Endothelial cell of umbilical vein (primary cell): ENCODE results near the gene INSL4. TPM values are rescaled to one million over a fixed set of nuclear protein-coding genes. Genes with fewer than 3 reads are reported as not detected.

Source experiments
- BruUV-seq: library from RNA; stranded (reverse); fragments of 400-500 nt; replicated peaks from 2 replicates; lab custom pipeline; 2021; lab: Mats Ljungman, UMichigan
- CTCF ChIA-PET: fragments of 300-600, 350-600 bp; sonication (Branson Sonifier 250); formaldehyde crosslinking; loops from one replicate; lab custom pipeline; 2021; ENCODE audit warnings: antibody characterized with exemption, inconsistent platforms; lab: Charles Lee
- POLR2A ChIA-PET: fragments of 300-600, 350-600 bp; sonication (Branson Sonifier 250); formaldehyde crosslinking; loops from one replicate; lab custom pipeline; 2021; ENCODE audit warnings: antibody characterized with exemption, inconsistent platforms; lab: Charles Lee
- DNase-seq: peaks from one replicate; pipeline ENCODE4 v3.0.0-alpha.2; 2011; ENCODE audit warnings: low read depth, low spot score
- FAIRE-seq: peaks from 2 replicates; lab custom pipeline; 2011; peaks lifted over from hg19 to GRCh38; lab: Jason Lieb, UNC
- H2AFZ ChIP-seq: 2 replicates; pipeline ENCODE4 v1.6.0; 2012; ENCODE audit warnings: low read depth, low read length, control low read depth, inconsistent platforms
- H3K27ac ChIP-seq: 2 replicates; pipeline ENCODE4 v1.5.1; 2011; ENCODE audit warnings: low read depth, mild to moderate bottlenecking, control low read depth, low read length, moderate library complexity; ENCODE audit not compliant: insufficient read depth
- H3K27me3 ChIP-seq, 2 experiments: 2 replicates each; pipeline versions ENCODE4 v1.6.0 to v1.6.1; 2011; ENCODE audit warnings: low read length in 2 of 2, mixed read lengths in 1 of 2; ENCODE audit not compliant: control insufficient read depth in 2 of 2, insufficient read depth in 2 of 2
- H3K36me3 ChIP-seq, 2 experiments: 2 replicates in 1 of 2; 3 replicates in 1 of 2; pipeline ENCODE4 v1.5.1; 2011; ENCODE audit warnings: low read length in 2 of 2, mild to moderate bottlenecking in 1 of 2, moderate library complexity in 1 of 2; ENCODE audit not compliant: control insufficient read depth in 2 of 2, insufficient read depth in 2 of 2; ENCODE audit errors: extremely low read depth in 1 of 2
- H3K4me1 ChIP-seq: 3 replicates; pipeline ENCODE4 v1.5.1; 2011; ENCODE audit warnings: mild to moderate bottlenecking, low read length; ENCODE audit not compliant: control insufficient read depth, insufficient read depth; ENCODE audit errors: extremely low read depth
- H3K4me2 ChIP-seq: 2 replicates; pipeline ENCODE4 v1.6.1; 2011; ENCODE audit warnings: low read length, control low read depth, mixed read lengths; ENCODE audit not compliant: insufficient read depth
- H3K4me3 ChIP-seq, 3 experiments: fragments of 200-600 bp in 1 of 3; sonication (generic), shearing (Covaris generic) in 1 of 3; replicated peaks in 1 of 3; 2 replicates each; pipeline ENCODE4 v1.5.1; 2011 to 2016; ENCODE audit warnings: control low read depth in 3 of 3, low read length in 3 of 3, mild to moderate bottlenecking in 2 of 3, inconsistent platforms in 1 of 3, low read depth in 1 of 3, moderate library complexity in 1 of 3; ENCODE audit not compliant: insufficient read depth in 1 of 3
- H3K79me2 ChIP-seq: 2 replicates; pipeline ENCODE4 v1.6.0; 2012; ENCODE audit warnings: low read length, inconsistent platforms; ENCODE audit not compliant: control insufficient read depth, insufficient read depth
- H3K9ac ChIP-seq: replicated peaks from 2 replicates; pipeline ENCODE3; 2011; ENCODE audit warnings: low read length, control low read depth; ENCODE audit not compliant: insufficient read depth; ENCODE audit errors: extremely low read depth
- H3K9me1 ChIP-seq: replicated peaks from 3 replicates; pipeline ENCODE4 v1.6.0; 2011; ENCODE audit warnings: mild to moderate bottlenecking, low read length; ENCODE audit not compliant: control insufficient read depth, insufficient read depth; ENCODE audit errors: extremely low read depth
- H3K9me3 ChIP-seq: replicated peaks from 2 replicates; pipeline ENCODE4 v1.5.1; 2012; ENCODE audit warnings: low read length, inconsistent platforms; ENCODE audit not compliant: control insufficient read depth, insufficient read depth
- H4K20me1 ChIP-seq: replicated peaks from 2 replicates; pipeline ENCODE3; 2011; ENCODE audit warnings: mild to moderate bottlenecking, low read length; ENCODE audit not compliant: control insufficient read depth, insufficient read depth; ENCODE audit errors: extremely low read depth
- EZH2 ChIP-seq: IDR thresholded peaks from 2 replicates; pipeline ENCODE4 v1.6.1; 2012; ENCODE audit warnings: borderline replicate concordance, low read depth, mild to moderate bottlenecking, moderate library complexity, low read length, inconsistent platforms; ENCODE audit not compliant: severe bottlenecking
- FOS ChIP-seq: IDR thresholded peaks from 2 replicates; pipeline ENCODE4 v1.6.1; 2011; ENCODE audit warnings: mild to moderate bottlenecking, low read length, moderate library complexity, borderline replicate concordance; ENCODE audit not compliant: insufficient read depth
- GATA2 ChIP-seq: IDR thresholded peaks from 2 replicates; pipeline ENCODE4 v1.7.0; 2011; ENCODE audit warnings: low read depth, mild to moderate bottlenecking, moderate library complexity, mixed read lengths, low read length; ENCODE audit not compliant: insufficient read length, insufficient read depth
- JUN ChIP-seq: IDR thresholded peaks from 2 replicates; pipeline ENCODE4 v1.6.1; 2011; ENCODE audit warnings: borderline replicate concordance, low read depth; ENCODE audit not compliant: insufficient read length, insufficient read depth
- MAX ChIP-seq: IDR thresholded peaks from 2 replicates; pipeline ENCODE4 v1.6.1; 2011; ENCODE audit not compliant: insufficient read depth, insufficient read length
- MYC ChIP-seq: IDR thresholded peaks from one replicate; pipeline ENCODE4 v1.6.1; 2011; ENCODE audit warnings: mild to moderate bottlenecking, low read depth, low read length
- POLR2A ChIP-seq: IDR thresholded peaks from 2 replicates; pipeline ENCODE4 v1.6.1; 2012; ENCODE audit warnings: low read depth, mild to moderate bottlenecking, control low read depth, low read length
- POLR2AphosphoS5 ChIP-seq: IDR thresholded peaks from 2 replicates; pipeline ENCODE4 v1.6.1; 2012; ENCODE audit warnings: low read depth, mild to moderate bottlenecking, control low read depth, low read length, moderate library complexity; ENCODE audit not compliant: insufficient read depth
- dilution Hi-C: fragments of 300-500 bp; cut with MboI; formaldehyde crosslinking; loops from one replicate; pipeline ENCODE4 v1.15.0; 2019; ENCODE audit warnings: low sequenced_read_pairs; ENCODE audit not compliant: extremely low pct_ligation_motif_present
- intact Hi-C: fragments of 100-400 bp; cut with micrococcal nuclease; formaldehyde crosslinking; loops from one replicate; pipeline ENCODE4 v1.10.0; 2022
- polyA plus RNA-seq, 4 experiments: library from polyadenylated mRNA; depleted of rRNA in 3 of 4; stranded (reverse) in 3 of 4; unstranded in 1 of 4; fragments of >200 nt; gene quantifications; 2 replicates each; pipeline versions ENCODE4 v1.2.1 to v1.2.3, GENCODE V29; 2011 to 2012; ENCODE audit warnings: missing spikeins in 1 of 4
- total RNA-seq: library from RNA; stranded (reverse); gene quantifications from 2 replicates; pipeline ENCODE4 v1.2.3, GENCODE V29; 2021
- TF ChIP-seq, protein P1 (sequence below), 2 donors: IDR thresholded peaks; 1 replicate in 1 of 2; 2 replicates in 1 of 2; pipeline ENCODE4 v1.5.1; 2011; ENCODE audit warnings: low read length in 2 of 2, mild to moderate bottlenecking in 2 of 2, moderate library complexity in 2 of 2, control low read depth in 1 of 2, inconsistent platforms in 1 of 2, low read depth in 1 of 2; ENCODE audit not compliant: insufficient read depth in 1 of 2; ENCODE audit errors: extremely low read depth in 1 of 2

INSL4 gene
- total and polyA plus RNA-seq, 2 donors (not counting 3 experiments of a cell fraction or from before 2014, with no cell fraction given) = not detected

DNA sequence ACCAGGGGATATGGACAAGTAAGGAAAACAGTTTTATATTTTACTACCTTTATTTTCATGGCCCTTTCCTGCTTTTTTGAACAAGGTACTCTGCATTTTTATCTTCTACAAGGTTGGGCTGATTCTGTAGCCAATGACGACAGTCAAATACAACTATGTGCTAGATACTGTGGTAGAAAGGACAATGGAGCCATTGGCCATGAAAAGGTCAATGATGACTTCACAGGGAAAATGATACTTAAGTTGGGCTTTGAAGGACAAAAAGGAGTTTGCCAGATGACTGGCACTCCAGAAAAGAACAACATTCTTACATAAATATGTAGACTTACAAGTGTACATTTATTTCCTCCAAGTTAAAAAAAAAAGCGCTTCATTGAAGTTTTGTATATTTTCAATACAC, 46.4 kb upstream of the INSL4 start:
- no peak for TF ChIP-seq POLR2AphosphoS5
- TF ChIP-seq POLR2A = no peak
- no peak for TF ChIP-seq EZH2
- TF ChIP-seq MAX = no peak
- TF ChIP-seq MYC = no peak
- TF ChIP-seq, protein P1, sequence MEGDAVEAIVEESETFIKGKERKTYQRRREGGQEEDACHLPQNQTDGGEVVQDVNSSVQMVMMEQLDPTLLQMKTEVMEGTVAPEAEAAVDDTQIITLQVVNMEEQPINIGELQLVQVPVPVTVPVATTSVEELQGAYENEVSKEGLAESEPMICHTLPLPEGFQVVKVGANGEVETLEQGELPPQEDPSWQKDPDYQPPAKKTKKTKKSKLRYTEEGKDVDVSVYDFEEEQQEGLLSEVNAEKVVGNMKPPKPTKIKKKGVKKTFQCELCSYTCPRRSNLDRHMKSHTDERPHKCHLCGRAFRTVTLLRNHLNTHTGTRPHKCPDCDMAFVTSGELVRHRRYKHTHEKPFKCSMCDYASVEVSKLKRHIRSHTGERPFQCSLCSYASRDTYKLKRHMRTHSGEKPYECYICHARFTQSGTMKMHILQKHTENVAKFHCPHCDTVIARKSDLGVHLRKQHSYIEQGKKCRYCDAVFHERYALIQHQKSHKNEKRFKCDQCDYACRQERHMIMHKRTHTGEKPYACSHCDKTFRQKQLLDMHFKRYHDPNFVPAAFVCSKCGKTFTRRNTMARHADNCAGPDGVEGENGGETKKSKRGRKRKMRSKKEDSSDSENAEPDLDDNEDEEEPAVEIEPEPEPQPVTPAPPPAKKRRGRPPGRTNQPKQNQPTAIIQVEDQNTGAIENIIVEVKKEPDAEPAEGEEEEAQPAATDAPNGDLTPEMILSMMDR (IDR thresholded peaks at IDR 0.05; ENCODE audit: extremely low read depth in 1 of 2, insufficient read depth in 1 of 2, low read depth in 1 of 2, low read length in 2 of 2) = no peak
- no peak for TF ChIP-seq GATA2
- TF ChIP-seq FOS = no peak
- TF ChIP-seq JUN = no peak
- no peaks in the 10 kb centered on the region for H3K27me3 ChIP-seq
- H3K27ac ChIP-seq = no peak overlapping the region
- no peak overlapping the region for H3K4me3 ChIP-seq
- no peaks in the 10 kb centered on the region for H3K36me3 ChIP-seq
- ChIA-PET CTCF (interaction anchor here (2.0 to 8.0 kb wide), 8 partner anchors 232 to 426 kb away, joined by 11 to 178 read pairs (median 38); partner anchors contain the start of gene PLGRKT), POLR2A (no interaction called here)
- no peak overlapping the region for H3K9ac ChIP-seq
- BruUV-seq = no TSS peak
- intact Hi-C loops (no loop called here), dilution Hi-C loops (loop anchor here (25.0 kb wide), 1 partner anchor 253 kb away; the partner anchor contains the start of gene PLGRKT)
- FAIRE-seq (no peak), DNase-seq (no peak)
- no peak overlapping the region for H3K4me2 ChIP-seq
- H2AFZ ChIP-seq = no peak overlapping the region
- H3K79me2 ChIP-seq = no peaks in the 10 kb centered on the region
- H3K4me1 ChIP-seq = no peaks in the 10 kb centered on the region
- H3K9me3 ChIP-seq = no peaks in the 10 kb centered on the region
- H3K9me1 ChIP-seq = no peaks in the 10 kb centered on the region
- no peaks in the 10 kb centered on the region for H4K20me1 ChIP-seq
